DLD1 (cell line): Measurements from ENCODE around the gene UQCR11.
"Not testable (repeated sequence)": the region's sequence is repeated elsewhere in the genome, so short reads cannot be mapped to it uniquely, and the experiment has no call there.

ENCODE experiments used
- in situ Hi-C: cut with HindIII; loops from 2 replicates; pipeline ENCODE4 v1.10.0; 2017; ENCODE audit warnings: low sequenced_read_pairs

The UQCR11 gene

GRCh38 chr19:1605236-1606137, at the start of gene UQCR11:
UQCR11 (minus strand) TSS chr19:1605462; CDS start chr19:1605409, 53 bp downstream.
- in situ Hi-C loops, result no loop called here

- in situ Hi-C loops, result no loop called here
These were observed 49.0 kb upstream of the UQCR11 start for GRCh38 chr19:1654178-1654792.

GRCh38 chr19:1653300-1653628, 48.0 kb upstream of the UQCR11 start:
- in situ Hi-C loops, result no loop called here

GRCh38 chr19:1652471-1653299, 47.4 kb upstream of the UQCR11 start, which contains the start of gene TCF3:
TCF3 (minus strand) TSS chr19:1652615; CDS start chr19:1650248, 2,367 bp downstream.
- in situ Hi-C loops, result no loop called here

- in situ Hi-C loops, result no loop called here
These were observed 46.5 kb upstream of the UQCR11 start for GRCh38 chr19:1651568-1652291.

- in situ Hi-C loops, result no loop called here
These were observed 45.6 kb upstream of the UQCR11 start for GRCh38 chr19:1650650-1651567.

GRCh38 chr19:1649706-1650649, 44.7 kb upstream of the UQCR11 start:
- in situ Hi-C loops, result no loop called here

GRCh38 chr19:1648920-1649541, 43.8 kb upstream of the UQCR11 start:
- in situ Hi-C loops, result no loop called here

GRCh38 chr19:1648459-1648849, 43.2 kb upstream of the UQCR11 start:
- in situ Hi-C loops, result no loop called here

- in situ Hi-C loops, result no loop called here
These were observed 42.5 kb upstream of the UQCR11 start for GRCh38 chr19:1647501-1648458.

- in situ Hi-C loops, result no loop called here
These were observed 41.6 kb upstream of the UQCR11 start for GRCh38 chr19:1646659-1647453.

- in situ Hi-C loops, result no loop called here
These were observed 40.9 kb upstream of the UQCR11 start for GRCh38 chr19:1646149-1646548.

GRCh38 chr19:1645299-1645698, 40.0 kb upstream of the UQCR11 start:
- in situ Hi-C loops, result no loop called here

- in situ Hi-C loops, result no loop called here
These were observed 38.8 kb upstream of the UQCR11 start for GRCh38 chr19:1644070-1644469.

GRCh38 chr19:1640893-1641448, 35.7 kb upstream of the UQCR11 start:
- in situ Hi-C loops, result not testable (repeated sequence)
